Endometrial microvascular endothelial cells (primary cell): ENCODE results near the gene FSTL5. TPM values are rescaled to one million over a fixed set of nuclear protein-coding genes. Genes with fewer than 3 reads are reported as not detected.

Source experiments
- in situ Hi-C: cut with HindIII; loops from 2 replicates; pipeline ENCODE4 v1.10.0; 2017; ENCODE audit warnings: low sequenced_read_pairs, low pct_unique_long_range_greater_than_20kb; ENCODE audit errors: inconsistent ontology term
- total RNA-seq: library from RNA; depleted of rRNA; stranded (reverse); fragments of >200 nt; gene quantifications from one replicate; pipeline ENCODE4 v1.2.3, GENCODE V29; 2015; ENCODE audit errors: inconsistent ontology term

Gene FSTL5
- total RNA-seq, 1 donor from 2014 or later, result 0.93 TPM

- in situ Hi-C loops, result no loop called here
Observed at GRCh38 chr4:161987611-161988010, 176.2 kb downstream of the FSTL5 start.

- in situ Hi-C loops, result no loop called here
Observed at GRCh38 chr4:161952382-161952781, 211.4 kb downstream of the FSTL5 start.

- in situ Hi-C loops, result no loop called here
Observed at GRCh38 chr4:161949946-161950725, 213.7 kb downstream of the FSTL5 start.

- in situ Hi-C loops, result no loop called here
Observed at GRCh38 chr4:161948026-161948770, 215.6 kb downstream of the FSTL5 start.

GRCh38 chr4:161937596-161937995, 226.2 kb downstream of the FSTL5 start:
- in situ Hi-C loops, result no loop called here

GRCh38 chr4:161936625-161937550, 226.9 kb downstream of the FSTL5 start:
- in situ Hi-C loops, result no loop called here

GRCh38 chr4:161931089-161931488, 232.7 kb downstream of the FSTL5 start:
- in situ Hi-C loops, result no loop called here

- in situ Hi-C loops, result no loop called here
Observed at GRCh38 chr4:161929956-161930355, 233.8 kb downstream of the FSTL5 start.

- in situ Hi-C loops, result no loop called here
Observed at GRCh38 chr4:161926033-161926828, 237.6 kb downstream of the FSTL5 start.

GRCh38 chr4:161920304-161921052, 243.3 kb downstream of the FSTL5 start:
- in situ Hi-C loops, result no loop called here

GRCh38 chr4:161919442-161920220, 244.2 kb downstream of the FSTL5 start:
- in situ Hi-C loops, result no loop called here

- in situ Hi-C loops, result no loop called here
Observed at GRCh38 chr4:161916035-161916434, 247.8 kb downstream of the FSTL5 start.

- in situ Hi-C loops, result no loop called here
Observed at GRCh38 chr4:161907590-161907955, 256.2 kb downstream of the FSTL5 start.

- in situ Hi-C loops, result no loop called here
Observed at GRCh38 chr4:161906836-161907589, 256.8 kb downstream of the FSTL5 start.

- in situ Hi-C loops, result no loop called here
Observed at GRCh38 chr4:161900110-161900509, 263.7 kb downstream of the FSTL5 start.

- in situ Hi-C loops, result no loop called here
Observed at GRCh38 chr4:161894493-161895167, 269.2 kb downstream of the FSTL5 start.
